HG02610 (cell line): Measurements from ENCODE around the gene THSD4.

Experiments used
- ATAC-seq: cut with Tn5 transposase; IDR thresholded peaks from one replicate; pipeline ENCODE4 v1.9.1; 2021; ENCODE audit warnings: mild to moderate bottlenecking, moderate library complexity; ENCODE audit not compliant: unreplicated experiment

Gene THSD4

DNA sequence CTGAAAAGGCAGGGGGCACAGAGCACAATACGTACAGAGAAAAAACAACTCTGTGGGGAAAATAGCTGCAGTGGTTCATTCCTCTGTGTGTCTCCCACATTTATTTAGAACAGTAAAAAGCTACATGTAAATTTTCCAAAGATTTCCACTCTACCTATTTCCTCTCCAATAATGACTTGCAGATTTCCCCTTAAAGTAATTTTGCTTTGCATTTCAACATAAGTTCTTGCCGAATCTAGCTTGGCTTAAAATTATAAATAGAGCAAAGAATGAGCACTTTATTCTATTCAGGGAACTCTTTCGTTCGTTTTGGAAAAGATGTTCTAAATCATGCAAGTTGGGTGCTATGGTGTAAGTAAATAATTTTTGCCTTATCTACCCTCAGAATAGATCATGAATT lies 636.9 kb downstream of the THSD4 start:
- no peak for ATAC-seq

DNA sequence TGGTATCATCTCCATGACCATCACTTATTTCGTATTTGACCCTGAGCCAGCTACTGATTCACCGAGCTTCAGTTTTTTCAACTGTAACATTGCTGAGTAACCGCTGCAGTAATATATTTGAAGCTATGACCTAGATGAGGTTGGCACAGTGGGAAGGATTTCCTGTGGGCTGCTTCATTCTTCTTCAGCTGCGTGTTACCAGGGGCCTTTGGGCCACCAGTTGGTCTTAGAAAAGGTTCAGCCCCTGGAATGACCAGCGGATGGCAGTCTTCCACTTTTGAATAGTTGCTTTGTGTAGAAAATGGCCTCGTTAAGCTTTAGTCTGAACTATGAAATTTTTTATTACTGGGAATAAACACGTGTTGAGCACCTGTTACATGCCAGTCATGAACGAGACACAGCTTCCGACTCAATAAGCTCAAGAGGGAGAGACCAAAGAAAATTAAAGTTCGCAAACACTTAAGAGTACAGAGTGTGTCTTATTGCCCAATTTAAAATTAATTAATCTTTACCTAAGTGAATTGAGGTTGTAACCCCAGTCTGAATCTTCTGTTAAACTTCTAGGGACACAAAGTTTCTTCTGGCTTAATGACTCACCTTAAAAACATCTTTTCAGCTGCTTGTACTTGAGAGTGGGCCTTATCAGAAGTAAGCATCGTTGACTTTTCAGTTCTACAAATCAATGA lies 637.5 kb downstream of the THSD4 start:
- ATAC-seq, result no peak

DNA sequence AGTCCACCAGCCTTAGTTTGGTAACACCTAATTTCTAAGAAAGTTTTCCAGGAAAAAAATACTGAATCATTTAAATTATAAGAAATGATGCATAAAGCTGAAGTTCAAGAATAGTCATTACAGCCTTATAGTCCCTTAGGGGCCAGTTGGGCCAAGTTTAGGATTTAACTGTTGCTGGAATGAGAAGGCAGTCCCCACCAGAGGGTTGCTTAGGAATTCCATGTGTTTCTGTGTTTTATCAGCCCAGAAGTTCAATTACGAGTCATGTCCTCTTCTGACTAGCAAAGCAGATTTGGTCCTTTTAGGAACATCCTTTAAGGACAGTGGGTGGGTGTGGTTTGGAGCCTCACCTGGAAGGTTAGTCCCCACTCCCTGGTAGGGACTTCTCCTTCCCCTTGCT lies 638.1 kb downstream of the THSD4 start:
- no peak for ATAC-seq

DNA sequence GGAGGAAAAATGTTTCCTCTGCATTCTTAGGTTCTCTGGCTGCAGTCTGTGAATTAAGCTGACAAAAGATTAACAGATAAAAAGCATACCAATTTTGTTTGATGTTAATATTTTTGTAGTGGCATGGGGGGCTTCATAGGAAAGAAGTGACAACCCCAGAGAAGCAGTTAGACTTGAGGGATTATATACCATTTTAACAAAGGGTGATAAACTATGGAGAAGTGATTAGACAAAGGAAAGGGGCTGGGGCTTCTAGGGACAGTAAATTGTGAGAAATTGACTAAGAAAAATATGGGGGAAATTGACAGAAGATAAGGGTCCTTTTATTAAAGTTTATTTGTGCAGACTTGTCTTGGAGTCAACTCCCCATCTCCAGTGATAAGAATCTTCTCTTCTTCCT lies 639.4 kb downstream of the THSD4 start:
- no peak for ATAC-seq

DNA sequence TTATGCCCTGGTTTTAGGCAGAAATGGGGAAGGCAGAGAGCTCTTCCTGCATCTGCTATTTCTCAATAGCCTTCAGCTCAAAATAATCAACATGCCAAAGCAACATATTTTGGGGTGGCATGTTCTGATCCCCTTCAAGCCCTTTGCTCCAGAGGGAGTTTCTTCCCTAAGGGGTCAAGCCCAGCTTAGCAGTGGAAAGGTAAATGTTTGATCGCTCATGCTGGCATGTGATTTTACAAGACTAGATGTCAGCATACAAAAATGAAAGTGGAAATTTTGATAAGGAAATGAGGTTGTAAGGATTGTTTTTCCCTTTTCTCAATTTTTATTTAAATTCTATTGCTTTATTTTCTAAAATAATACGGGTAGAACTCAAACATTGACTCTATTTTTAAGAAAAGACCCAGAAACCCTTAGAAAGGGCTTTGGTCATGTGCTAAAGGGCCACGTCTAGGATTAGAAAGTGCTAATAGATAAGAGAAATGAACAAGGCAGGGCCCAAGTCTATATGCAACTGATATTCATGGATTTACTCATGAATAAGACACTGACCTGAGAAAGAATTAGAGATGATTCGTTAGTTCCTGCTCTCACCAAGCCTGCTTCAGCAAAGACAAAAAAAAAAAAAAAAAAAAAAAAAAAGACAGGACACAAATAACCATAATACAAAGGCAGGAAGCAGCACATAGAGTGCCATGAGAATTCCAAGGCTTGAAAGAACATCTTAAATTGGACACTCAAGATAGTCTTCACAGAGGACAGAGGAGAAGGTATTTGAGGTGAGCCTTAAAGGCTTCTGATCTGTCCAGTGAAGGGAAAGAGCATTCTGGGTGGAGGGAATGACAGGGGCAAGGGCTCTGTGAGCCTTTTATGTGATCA lies 640.1 kb downstream of the THSD4 start:
- no peak for ATAC-seq

- no peak for ATAC-seq
These were observed 641.5 kb downstream of the THSD4 start for GRCh38 chr15:71756599-71757352.

DNA sequence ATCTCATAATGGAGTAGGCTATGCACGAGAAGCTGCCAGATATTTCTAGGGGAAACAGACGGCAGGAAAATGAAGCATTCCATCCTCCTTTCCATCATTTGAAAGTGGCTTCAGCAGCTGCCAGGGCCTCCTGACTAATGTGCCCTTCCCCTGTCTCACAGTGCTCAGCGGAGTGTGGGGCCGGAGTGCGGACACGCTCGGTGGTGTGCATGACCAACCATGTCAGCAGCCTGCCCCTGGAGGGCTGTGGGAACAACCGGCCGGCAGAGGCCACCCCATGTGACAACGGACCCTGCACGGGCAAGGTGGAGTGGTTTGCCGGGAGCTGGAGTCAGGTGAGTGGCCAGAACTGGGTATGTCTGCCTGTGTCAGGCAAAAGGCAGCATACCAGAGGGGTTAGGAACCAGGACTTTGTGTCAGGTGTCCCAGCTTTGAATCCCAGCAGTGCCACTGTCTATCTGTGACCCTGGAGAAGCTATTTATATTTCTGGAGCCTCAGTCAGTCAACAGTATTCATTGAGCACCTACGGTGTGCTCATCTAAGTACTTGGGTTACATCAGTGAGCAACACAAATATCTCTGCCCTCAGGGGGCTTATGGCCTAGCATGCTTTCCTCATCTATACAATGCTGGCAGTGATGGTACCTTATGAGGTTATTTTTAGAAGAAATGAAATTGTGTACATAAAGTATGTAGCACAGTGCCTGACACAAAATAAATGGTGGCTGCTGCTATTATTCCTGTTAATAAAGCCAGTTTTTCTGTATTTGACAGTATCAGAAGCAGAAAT lies 642.7 kb downstream of the THSD4 start:
- no peak for ATAC-seq

DNA sequence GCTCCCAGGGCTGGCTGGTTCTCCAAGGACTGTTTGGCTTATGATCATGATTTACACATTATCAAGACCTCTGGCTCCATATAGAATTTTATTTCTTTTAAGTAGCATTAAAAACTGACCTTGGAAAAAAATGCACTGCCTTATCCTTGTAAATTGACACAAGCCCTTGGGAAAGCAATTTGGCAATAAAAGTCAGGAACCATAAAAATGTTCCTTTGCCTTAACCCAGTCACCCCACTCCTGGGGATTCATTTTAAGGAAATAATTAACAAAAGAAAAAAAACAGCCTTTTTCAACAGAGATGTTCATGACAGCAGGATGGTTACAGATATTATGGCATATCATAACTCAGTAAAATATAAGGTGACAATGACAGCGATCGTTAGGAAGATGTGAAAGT lies 643.4 kb downstream of the THSD4 start:
- ATAC-seq, result no peak

- ATAC-seq, result no peak
These were observed 645.6 kb downstream of the THSD4 start for GRCh38 chr15:71760852-71761251.

GRCh38 chr15:71761649-71762048 lies 646.4 kb downstream of the THSD4 start:
- no peak for ATAC-seq

DNA sequence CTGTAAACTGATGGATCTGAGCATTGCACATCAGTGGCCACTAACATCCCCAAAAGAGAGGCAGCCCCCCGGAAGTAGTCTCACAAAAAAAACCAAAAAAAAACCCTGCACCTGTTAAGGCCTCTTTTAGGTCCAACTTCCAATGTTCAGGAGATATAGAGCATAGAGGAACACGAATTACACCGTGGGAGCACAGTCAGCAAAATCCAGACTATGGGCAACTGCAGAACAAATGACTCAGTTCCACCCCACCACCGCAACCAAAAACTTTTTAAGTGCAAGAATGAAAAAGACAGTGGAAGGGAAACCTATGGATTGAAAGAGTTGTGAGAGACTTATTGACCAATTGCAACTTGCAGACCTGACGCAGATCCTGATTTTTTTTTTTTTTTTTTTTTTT lies 652.9 kb downstream of the THSD4 start:
- no peak for ATAC-seq

DNA sequence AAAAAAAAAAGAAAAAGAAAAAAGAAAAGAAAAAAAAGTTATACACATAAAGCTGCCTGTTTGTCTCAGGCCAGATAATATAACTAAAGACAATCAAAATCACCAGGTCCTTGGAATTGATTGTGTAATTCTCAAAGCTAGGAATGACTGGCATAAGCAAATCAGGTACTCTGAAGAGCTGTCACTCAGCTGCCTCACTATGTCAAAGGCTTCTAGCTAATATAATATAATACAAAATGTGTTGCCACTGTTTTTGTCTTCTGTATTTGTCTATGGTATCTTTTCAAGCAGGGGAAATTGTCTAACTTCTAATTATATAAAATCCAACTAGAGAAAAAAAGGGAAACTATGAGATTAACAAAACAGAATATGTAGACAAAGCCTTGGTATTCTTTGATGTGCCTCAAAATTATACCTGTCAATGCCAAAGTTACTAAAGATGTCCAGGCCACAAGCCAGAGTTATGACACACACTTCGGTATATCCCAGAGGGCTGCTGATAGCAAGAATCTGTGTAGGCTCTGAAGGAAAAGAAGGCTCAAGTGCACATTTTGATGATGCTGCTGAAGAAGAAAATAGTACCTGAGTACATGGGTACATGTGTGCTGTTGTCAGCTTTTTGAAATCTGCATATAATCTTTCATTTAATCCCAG lies 658.1 kb downstream of the THSD4 start:
- ATAC-seq, result no peak

DNA sequence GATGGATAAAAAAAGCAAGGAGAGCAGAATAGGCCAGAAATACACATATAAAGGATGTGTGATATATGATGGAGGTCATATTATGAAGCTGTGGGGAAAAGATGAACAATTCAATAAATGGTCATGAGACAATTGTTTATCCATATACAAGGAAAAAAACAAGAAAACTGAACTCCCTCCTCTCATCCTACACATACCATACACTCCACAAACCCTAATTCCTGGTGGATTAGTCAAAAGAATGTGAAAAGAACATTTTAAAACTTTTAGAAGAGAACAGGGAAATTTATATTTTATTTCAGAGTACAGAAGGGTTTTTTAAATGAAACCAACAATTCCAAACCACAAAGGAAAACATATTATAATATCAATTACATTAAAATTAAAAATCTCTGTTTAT lies 660.6 kb downstream of the THSD4 start:
- no peak for ATAC-seq

DNA sequence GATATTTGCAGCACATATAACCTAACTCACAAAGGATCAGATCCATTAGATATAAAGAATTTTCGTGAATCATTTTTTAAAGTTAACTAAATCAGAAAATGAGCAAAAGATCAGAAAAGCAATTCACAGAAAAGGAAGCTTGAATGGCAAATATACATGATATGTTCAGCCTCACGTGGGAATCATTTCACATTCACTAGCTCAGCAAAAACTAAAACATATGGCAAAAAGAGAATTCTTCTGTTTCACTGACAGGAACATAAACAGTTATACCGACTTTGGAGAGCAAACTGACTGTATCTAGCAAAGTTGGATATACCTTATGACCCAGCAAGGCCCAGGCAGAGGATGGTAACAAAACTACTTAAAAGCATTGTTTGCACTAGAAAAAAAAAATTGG lies 661.0 kb downstream of the THSD4 start:
- no peak for ATAC-seq

DNA sequence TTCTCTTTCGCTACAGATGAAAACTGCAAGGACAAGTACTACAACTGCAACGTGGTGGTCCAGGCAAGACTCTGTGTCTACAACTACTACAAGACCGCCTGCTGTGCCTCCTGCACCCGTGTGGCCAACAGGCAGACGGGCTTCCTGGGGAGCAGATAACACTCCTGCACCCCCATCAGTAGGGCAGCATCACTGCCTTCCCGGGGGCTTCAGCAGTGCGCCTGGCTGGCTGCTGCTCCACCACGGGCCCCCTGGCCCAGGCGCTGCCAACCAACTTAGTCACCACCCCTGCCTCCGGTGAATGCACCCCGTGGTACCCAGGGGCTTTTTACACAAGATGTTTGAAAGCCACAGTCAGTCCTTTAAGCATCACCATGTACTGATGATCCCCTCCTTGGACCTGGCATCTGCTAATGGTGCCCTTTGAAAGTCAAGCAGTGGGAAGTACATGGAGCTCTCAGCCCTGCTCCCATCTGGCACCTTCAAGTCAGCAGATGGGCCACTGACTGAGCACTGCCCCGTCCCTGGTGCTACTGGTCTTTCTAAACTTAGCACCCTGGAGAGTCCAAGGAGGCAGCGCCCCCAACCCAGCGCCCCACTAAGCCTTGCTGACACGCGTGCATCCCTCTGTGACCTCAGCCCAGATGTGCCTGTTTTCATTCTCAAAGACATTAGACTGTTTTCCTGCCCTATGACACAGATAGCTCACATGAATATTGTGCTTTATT lies 662.1 kb downstream of the THSD4 start:
- no peak for ATAC-seq

- no peak for ATAC-seq
These were observed 664.0 kb downstream of the THSD4 start for GRCh38 chr15:71779073-71779797.

- ATAC-seq, result no peak
These were observed 665.1 kb downstream of the THSD4 start for GRCh38 chr15:71780115-71780976.
